Peyer's patch (tissue), 4 donors: Measurements from ENCODE around the gene ZFHX3.

Experiments
- CTCF ChIP-seq, 6 experiments: fragments of 450-650 bp in 4 of 6; fragments of 200-600 bp in 2 of 6; sonication (generic) in 1 of 6; IDR thresholded peaks; one replicate each; pipeline ENCODE4 v1.5.1; 2017 to 2019; ENCODE audit warnings: antibody characterized with exemption in 6 of 6, mild to moderate bottlenecking in 3 of 6, moderate library complexity in 1 of 6
- POLR2A ChIP-seq, 2 donors: fragments of 450-650 bp; IDR thresholded peaks; one replicate each; pipeline ENCODE4 v1.5.1; 2017; ENCODE audit warnings: antibody characterized with exemption in 2 of 2, mild to moderate bottlenecking in 2 of 2, moderate library complexity in 2 of 2

- TF ChIP-seq CTCF (IDR thresholded peaks at IDR 0.05) (no peak), POLR2A (IDR thresholded peaks at IDR 0.05) (no peak)
Measured at GRCh38 chr16:73066331-73066926, 18.5 kb upstream of the ZFHX3 start.
